ENCODE data around the gene RXFP4.
"Not testable (repeated sequence)": the region's sequence is repeated elsewhere in the genome, so short reads cannot be mapped to it uniquely, and the experiment has no call there.

The RXFP4 gene, protein sequence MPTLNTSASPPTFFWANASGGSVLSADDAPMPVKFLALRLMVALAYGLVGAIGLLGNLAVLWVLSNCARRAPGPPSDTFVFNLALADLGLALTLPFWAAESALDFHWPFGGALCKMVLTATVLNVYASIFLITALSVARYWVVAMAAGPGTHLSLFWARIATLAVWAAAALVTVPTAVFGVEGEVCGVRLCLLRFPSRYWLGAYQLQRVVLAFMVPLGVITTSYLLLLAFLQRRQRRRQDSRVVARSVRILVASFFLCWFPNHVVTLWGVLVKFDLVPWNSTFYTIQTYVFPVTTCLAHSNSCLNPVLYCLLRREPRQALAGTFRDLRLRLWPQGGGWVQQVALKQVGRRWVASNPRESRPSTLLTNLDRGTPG

DNA sequence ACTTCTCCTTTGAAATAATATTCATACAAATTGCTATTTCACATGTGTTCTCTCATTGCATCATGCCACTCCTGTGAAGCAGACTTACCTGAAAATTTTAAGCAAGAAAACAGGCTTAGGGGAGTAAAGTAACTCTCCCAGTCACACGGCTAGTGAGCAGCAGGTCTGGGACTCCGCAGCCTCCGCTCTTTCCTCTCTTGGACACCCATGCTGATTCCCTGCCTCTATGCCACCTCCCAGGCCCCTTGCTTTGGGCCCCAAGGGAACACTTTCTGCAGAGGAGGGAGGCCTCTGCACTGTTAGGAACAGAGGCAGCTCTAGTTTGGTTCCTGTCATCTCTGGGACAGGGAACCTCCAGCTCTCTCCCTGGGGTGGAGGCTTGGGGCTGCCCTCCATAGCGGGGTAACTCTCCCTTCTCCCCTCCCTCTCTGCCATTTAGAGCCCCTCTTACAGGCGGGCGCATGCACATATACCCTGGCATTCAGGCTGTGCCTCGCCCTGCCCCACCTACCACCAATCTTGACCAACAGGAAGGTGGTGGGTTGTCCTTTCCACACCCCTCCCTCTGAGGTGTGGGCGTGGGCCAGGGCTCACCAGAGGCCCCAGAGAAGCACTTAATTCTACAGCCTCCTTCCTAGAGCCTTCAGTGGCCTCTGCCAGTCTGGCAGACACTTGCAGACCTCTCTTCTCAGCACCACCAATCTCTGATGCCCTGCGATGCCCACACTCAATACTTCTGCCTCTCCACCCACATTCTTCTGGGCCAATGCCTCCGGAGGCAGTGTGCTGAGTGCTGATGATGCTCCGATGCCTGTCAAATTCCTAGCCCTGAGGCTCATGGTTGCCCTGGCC is at the start of gene RXFP4:
Gene RXFP4, plus strand, starts transcription at position 646 of the 852 bp plus-strand sequence. Its CDS starts 72 bp downstream, at position 718.
- Histone ChIP-seq H3K27ac (ENCODE audit: low read length) (no peak within 1 kb of the TSS), H3K4me1 (ENCODE audit: control insufficient read depth, insufficient read depth, low read length) (peaks cover 4% of the 10 kb centered on the region; the same call in 1 of the 2 replicates), H3K36me3 (ENCODE audit: control insufficient read depth, insufficient read depth, low read length) (no peaks in the 10 kb centered on the region), H3K27me3 (ENCODE audit: control insufficient read depth, insufficient read depth, low read length) (no peaks in the 10 kb centered on the region), H3K9me3 (ENCODE audit: control insufficient read depth, insufficient read depth, low read length) (no peaks in the 10 kb centered on the region), H3K4me3 (ENCODE audit: low read length) (no peak within 1 kb of the TSS)
- DNase-seq (ENCODE audit: low read depth, low spot score), result no peak
- no CpG with 5 or more reads among the region's 11 CpGs for WGBS (ENCODE audit: insufficient coverage, insufficient read length)

DNA sequence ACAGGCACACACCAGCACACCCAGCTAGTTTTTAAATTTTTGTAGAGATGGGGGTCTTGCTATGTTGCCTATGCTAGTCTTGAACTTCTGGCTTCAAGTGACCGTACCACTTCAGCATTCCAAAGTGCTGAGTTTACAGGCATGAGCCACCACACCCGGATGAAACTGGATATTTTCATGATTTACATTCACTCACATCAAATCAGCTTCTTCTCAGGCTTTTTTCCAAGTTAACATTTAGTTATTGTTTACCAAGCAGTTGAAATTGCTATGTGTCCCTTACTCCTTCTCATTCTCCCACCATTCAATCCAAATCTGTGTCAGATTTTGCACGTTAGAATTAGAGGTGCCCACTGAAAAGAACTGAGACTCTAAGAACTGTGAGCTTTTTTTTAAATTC is 48.6 kb upstream of the RXFP4 start:
- H3K4me3 ChIP-seq (ENCODE audit: low read length), result no peak overlapping the region
- H3K27me3 ChIP-seq (ENCODE audit: control insufficient read depth, insufficient read depth, low read length), result no peaks in the 10 kb centered on the region
- no peak overlapping the region for H3K27ac ChIP-seq (ENCODE audit: low read length)
- no peaks in the 10 kb centered on the region for H3K36me3 ChIP-seq (ENCODE audit: control insufficient read depth, insufficient read depth, low read length)
- DNase-seq (ENCODE audit: low read depth, low spot score), result no peak
- no peaks in the 10 kb centered on the region for H3K4me1 ChIP-seq (ENCODE audit: control insufficient read depth, insufficient read depth, low read length)
- no CpG with 5 or more reads among the region's 3 CpGs for WGBS (ENCODE audit: insufficient coverage, insufficient read length)
- H3K9me3 ChIP-seq (ENCODE audit: control insufficient read depth, insufficient read depth, low read length), result no peaks in the 10 kb centered on the region

DNA sequence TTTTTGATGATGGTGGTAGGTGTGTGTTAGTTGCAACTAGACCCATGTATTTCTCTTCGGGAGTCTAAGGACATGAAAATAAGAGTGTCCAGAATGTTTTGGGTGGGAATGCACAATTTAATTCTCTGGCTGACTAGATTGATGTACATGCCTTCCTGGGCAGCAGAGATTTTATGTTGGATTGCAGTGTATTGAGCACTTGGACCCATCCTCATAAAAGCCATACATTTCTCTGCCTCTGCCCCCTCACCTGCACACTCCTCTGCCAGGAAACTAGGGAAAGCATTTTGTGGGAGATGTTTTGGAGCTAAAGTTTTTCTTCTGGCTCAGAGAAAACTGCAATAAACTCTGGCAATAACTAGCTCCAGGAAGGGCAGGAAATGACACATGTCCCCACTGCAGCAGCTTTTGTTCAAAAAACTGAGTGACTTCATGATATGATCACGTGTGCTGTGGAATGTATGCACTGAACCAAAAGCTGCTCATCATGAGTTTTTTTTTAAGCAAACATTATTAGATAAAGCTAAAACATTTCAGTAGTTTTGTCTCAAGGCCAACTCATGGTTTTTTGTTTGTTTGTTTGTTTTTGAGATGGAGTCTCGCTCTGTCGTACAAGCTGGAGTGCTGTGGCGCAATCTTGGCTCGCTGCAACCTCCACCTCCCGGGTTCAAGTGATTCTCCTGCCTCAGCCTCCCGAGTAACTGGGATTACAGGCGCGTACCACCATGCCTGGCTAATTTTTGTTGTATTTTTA is 47.9 kb upstream of the RXFP4 start:
- H3K27ac ChIP-seq (ENCODE audit: low read length), result no peak overlapping the region
- H3K36me3 ChIP-seq (ENCODE audit: control insufficient read depth, insufficient read depth, low read length), result no peaks in the 10 kb centered on the region
- no peaks in the 10 kb centered on the region for H3K9me3 ChIP-seq (ENCODE audit: control insufficient read depth, insufficient read depth, low read length)
- no peak for DNase-seq (ENCODE audit: low read depth, low spot score)
- no peak overlapping the region for H3K4me3 ChIP-seq (ENCODE audit: low read length)
- no peaks in the 10 kb centered on the region for H3K4me1 ChIP-seq (ENCODE audit: control insufficient read depth, insufficient read depth, low read length)
- no peaks in the 10 kb centered on the region for H3K27me3 ChIP-seq (ENCODE audit: control insufficient read depth, insufficient read depth, low read length)
- no CpG with 5 or more reads among the region's 10 CpGs for WGBS (ENCODE audit: insufficient coverage, insufficient read length)

DNA sequence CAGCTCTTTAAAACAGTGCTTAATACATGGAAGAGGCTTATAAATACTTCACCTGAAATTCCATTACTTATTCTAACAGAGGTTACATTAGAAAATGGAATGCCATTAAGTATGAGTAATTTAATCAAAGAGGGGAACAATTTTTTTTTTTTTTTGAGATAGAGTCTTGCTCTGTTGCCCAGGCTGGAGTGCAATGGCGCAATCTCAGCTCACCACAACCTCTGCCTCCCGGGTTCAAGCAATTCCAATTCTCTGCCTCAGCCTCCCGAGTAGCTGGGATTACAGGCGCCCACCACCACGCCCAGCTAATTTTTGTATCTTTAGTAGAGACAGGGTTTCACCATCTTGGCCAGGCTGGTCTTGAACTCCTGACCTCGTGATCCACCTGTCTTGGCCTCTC is 45.8 kb upstream of the RXFP4 start:
- not testable (repeated sequence) for H3K27ac ChIP-seq (ENCODE audit: low read length); DNase-seq (ENCODE audit: low read depth, low spot score)
- no CpG with 5 or more reads among the region's 6 CpGs for WGBS (ENCODE audit: insufficient coverage, insufficient read length)

DNA sequence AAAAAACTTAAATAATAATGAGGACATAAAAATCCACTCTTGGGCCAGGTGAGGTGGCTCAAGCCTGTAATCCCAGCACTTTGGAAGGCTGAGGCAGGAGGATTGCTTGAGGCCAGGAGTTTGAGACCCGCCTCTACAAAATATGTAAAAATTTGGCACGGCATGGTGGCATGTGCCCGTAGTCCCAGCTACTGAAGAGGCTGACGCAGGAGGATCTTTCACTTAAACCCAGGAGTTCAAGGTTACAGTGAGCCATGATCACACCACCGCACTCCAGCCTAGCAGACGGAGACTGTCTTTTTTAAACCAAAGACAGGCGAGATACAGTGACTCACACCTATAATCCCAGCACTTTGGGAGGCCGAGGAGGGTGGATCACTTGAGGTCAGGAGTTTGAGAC is 45.0 kb upstream of the RXFP4 start:
- WGBS (ENCODE audit: insufficient coverage, insufficient read length), result no CpG with 5 or more reads among the region's 8 CpGs
- DNase-seq (ENCODE audit: low read depth, low spot score); H3K9me3 ChIP-seq (ENCODE audit: control insufficient read depth, insufficient read depth, low read length); H3K4me1 ChIP-seq (ENCODE audit: control insufficient read depth, insufficient read depth, low read length); H3K27ac ChIP-seq (ENCODE audit: low read length); H3K27me3 ChIP-seq (ENCODE audit: control insufficient read depth, insufficient read depth, low read length); H3K4me3 ChIP-seq (ENCODE audit: low read length): not testable (repeated sequence)
- H3K36me3 ChIP-seq (ENCODE audit: control insufficient read depth, insufficient read depth, low read length), result peaks cover 16% of the 10 kb centered on the region; the same call in 1 of the 2 replicates

More for the DNA sequence above, 45.8 kb upstream of the RXFP4 start:
- not testable (repeated sequence) for H3K27me3 ChIP-seq (ENCODE audit: control insufficient read depth, insufficient read depth, low read length); H3K4me1 ChIP-seq (ENCODE audit: control insufficient read depth, insufficient read depth, low read length); H3K4me3 ChIP-seq (ENCODE audit: low read length); H3K9me3 ChIP-seq (ENCODE audit: control insufficient read depth, insufficient read depth, low read length)
- H3K36me3 ChIP-seq (ENCODE audit: control insufficient read depth, insufficient read depth, low read length), result peaks cover 11% of the 10 kb centered on the region; the same call in 1 of the 2 replicates

DNA sequence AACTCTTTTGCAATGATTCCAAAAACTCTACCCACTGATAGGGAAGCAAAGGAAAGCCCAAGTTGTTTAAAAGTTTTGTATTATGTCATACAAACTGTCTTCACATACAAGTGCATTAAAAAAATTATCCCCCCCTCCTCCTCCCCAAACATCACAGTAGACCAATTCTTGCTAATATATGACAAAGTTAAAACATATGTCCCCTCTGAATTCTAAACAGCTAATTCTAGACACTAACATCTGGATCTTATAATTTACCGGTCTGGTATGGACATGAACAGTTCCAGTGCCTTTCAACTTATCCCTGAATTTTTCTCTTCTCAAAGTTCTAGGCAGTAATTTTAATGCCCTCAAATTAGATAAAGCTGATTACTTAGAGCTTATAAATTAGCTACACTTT is 43.7 kb upstream of the RXFP4 start:
- Histone ChIP-seq H3K27ac (ENCODE audit: low read length) (no peak overlapping the region), H3K4me1 (ENCODE audit: control insufficient read depth, insufficient read depth, low read length) (no peaks in the 10 kb centered on the region), H3K36me3 (ENCODE audit: control insufficient read depth, insufficient read depth, low read length) (peaks cover 17% of the 10 kb centered on the region; the same call in 1 of the 2 replicates), H3K4me3 (ENCODE audit: low read length) (no peak overlapping the region), H3K9me3 (ENCODE audit: control insufficient read depth, insufficient read depth, low read length) (no peaks in the 10 kb centered on the region), H3K27me3 (ENCODE audit: control insufficient read depth, insufficient read depth, low read length) (no peaks in the 10 kb centered on the region)
- WGBS (ENCODE audit: insufficient coverage, insufficient read length), result no CpG with 5 or more reads among the region's 1 CpG
- DNase-seq (ENCODE audit: low read depth, low spot score), result no peak

DNA sequence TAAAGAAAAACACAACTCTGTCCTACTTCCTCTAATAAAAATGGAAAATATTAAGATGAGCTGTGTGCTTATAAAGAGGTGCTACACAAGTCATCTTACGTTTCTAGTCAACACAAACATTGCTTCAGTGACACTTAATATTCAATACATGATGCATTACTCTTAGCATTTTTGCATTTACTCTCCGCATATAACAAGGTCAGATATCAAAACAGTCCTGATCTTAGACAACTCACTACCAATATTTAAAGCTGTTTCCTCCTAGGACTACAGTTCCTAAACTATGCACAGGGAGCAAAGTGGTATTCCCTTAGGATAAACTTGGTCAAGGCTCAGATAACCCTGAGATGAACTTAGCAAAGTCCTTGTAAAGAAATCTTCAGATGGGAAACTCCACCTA is 42.5 kb upstream of the RXFP4 start:
- Histone ChIP-seq H3K9me3 (ENCODE audit: control insufficient read depth, insufficient read depth, low read length) (no peaks in the 10 kb centered on the region), H3K36me3 (ENCODE audit: control insufficient read depth, insufficient read depth, low read length) (peaks cover 21% of the 10 kb centered on the region; the same call in 1 of the 2 replicates), H3K4me1 (ENCODE audit: control insufficient read depth, insufficient read depth, low read length) (no peaks in the 10 kb centered on the region), H3K27ac (ENCODE audit: low read length) (no peak overlapping the region), H3K27me3 (ENCODE audit: control insufficient read depth, insufficient read depth, low read length) (no peaks in the 10 kb centered on the region), H3K4me3 (ENCODE audit: low read length) (no peak overlapping the region)
- no CpG with 5 or more reads among the region's 2 CpGs for WGBS (ENCODE audit: insufficient coverage, insufficient read length)
- no peak for DNase-seq (ENCODE audit: low read depth, low spot score)

GRCh38 chr1:155899683-155900082 is 41.8 kb upstream of the RXFP4 start:
- Histone ChIP-seq H3K4me1 (ENCODE audit: control insufficient read depth, insufficient read depth, low read length) (no peaks in the 10 kb centered on the region), H3K36me3 (ENCODE audit: control insufficient read depth, insufficient read depth, low read length) (peaks cover 26% of the 10 kb centered on the region; the same call in 1 of the 2 replicates)
- no CpG with 5 or more reads among the region's 2 CpGs for WGBS (ENCODE audit: insufficient coverage, insufficient read length)

GRCh38 chr1:155900161-155900560 is 41.3 kb upstream of the RXFP4 start:
- H3K4me3 ChIP-seq (ENCODE audit: low read length), result no peak overlapping the region
- no peaks in the 10 kb centered on the region for H3K27me3 ChIP-seq (ENCODE audit: control insufficient read depth, insufficient read depth, low read length)
- DNase-seq (ENCODE audit: low read depth, low spot score), result no peak
- no CpG with 5 or more reads among the region's 4 CpGs for WGBS (ENCODE audit: insufficient coverage, insufficient read length)
- H3K36me3 ChIP-seq (ENCODE audit: control insufficient read depth, insufficient read depth, low read length), result peaks cover 26% of the 10 kb centered on the region; the same call in 1 of the 2 replicates
- H3K9me3 ChIP-seq (ENCODE audit: control insufficient read depth, insufficient read depth, low read length), result no peaks in the 10 kb centered on the region
- no peaks in the 10 kb centered on the region for H3K4me1 ChIP-seq (ENCODE audit: control insufficient read depth, insufficient read depth, low read length)
- no peak overlapping the region for H3K27ac ChIP-seq (ENCODE audit: low read length)

More at GRCh38 chr1:155899683-155900082, 41.8 kb upstream of the RXFP4 start:
- no peak for DNase-seq (ENCODE audit: low read depth, low spot score)
- Histone ChIP-seq H3K27me3 (ENCODE audit: control insufficient read depth, insufficient read depth, low read length) (no peaks in the 10 kb centered on the region), H3K9me3 (ENCODE audit: control insufficient read depth, insufficient read depth, low read length) (no peaks in the 10 kb centered on the region), H3K27ac (ENCODE audit: low read length) (no peak overlapping the region), H3K4me3 (ENCODE audit: low read length) (no peak overlapping the region)

GRCh38 chr1:155904261-155904660 is 37.2 kb upstream of the RXFP4 start:
- Histone ChIP-seq H3K4me3 (ENCODE audit: low read length) (no peak overlapping the region), H3K36me3 (ENCODE audit: control insufficient read depth, insufficient read depth, low read length) (peaks cover 27% of the 10 kb centered on the region; the same call in 1 of the 2 replicates), H3K9me3 (ENCODE audit: control insufficient read depth, insufficient read depth, low read length) (no peaks in the 10 kb centered on the region), H3K4me1 (ENCODE audit: control insufficient read depth, insufficient read depth, low read length) (no peaks in the 10 kb centered on the region), H3K27ac (ENCODE audit: low read length) (no peak overlapping the region), H3K27me3 (ENCODE audit: control insufficient read depth, insufficient read depth, low read length) (no peaks in the 10 kb centered on the region)
- WGBS (ENCODE audit: insufficient coverage, insufficient read length), result no CpG with 5 or more reads among the region's 12 CpGs
- no peak for DNase-seq (ENCODE audit: low read depth, low spot score)

All from iPS DF 6.9 (cell line).